Astrocyte (in vitro differentiated cells and primary cell): ENCODE data around the gene NKD1. TPM values are rescaled to one million over a fixed set of nuclear protein-coding genes. Genes with fewer than 3 reads are reported as not detected.
"Not testable (repeated sequence)": the region's sequence is repeated elsewhere in the genome, so short reads cannot be mapped to it uniquely, and the experiment has no call there.

Experiments
- DNase-seq: peaks from one replicate; pipeline ENCODE4 v3.0.0-alpha.2; 2010; ENCODE audit warnings: low read depth
- FAIRE-seq: peaks from 2 replicates; lab custom pipeline; 2011; peaks lifted over from hg19 to GRCh38; lab: Jason Lieb, UNC
- H2AFZ ChIP-seq: 2 replicates; pipeline ENCODE4 v1.6.0; 2012; ENCODE audit warnings: low read depth, low read length, inconsistent platforms
- H3K27ac ChIP-seq: 2 replicates; pipeline ENCODE4 v1.5.1; 2011; ENCODE audit warnings: low read depth, low read length, inconsistent platforms
- H3K27me3 ChIP-seq: 2 replicates; pipeline ENCODE4 v1.6.0; 2011; ENCODE audit warnings: low read length, inconsistent platforms; ENCODE audit not compliant: insufficient read depth
- H3K36me3 ChIP-seq: 2 replicates; pipeline ENCODE4 v1.5.1; 2011; ENCODE audit warnings: low read length, inconsistent platforms; ENCODE audit not compliant: insufficient read depth
- H3K4me1 ChIP-seq: 2 replicates; pipeline ENCODE4 v1.5.1; 2011; ENCODE audit warnings: low read length, inconsistent platforms; ENCODE audit not compliant: insufficient read depth
- H3K4me2 ChIP-seq: 2 replicates; pipeline ENCODE4 v1.6.0; 2012; ENCODE audit warnings: low read length, inconsistent platforms
- H3K4me3 ChIP-seq: 2 replicates; pipeline ENCODE4 v1.5.1; 2011; ENCODE audit warnings: low read depth, mild to moderate bottlenecking, low read length, inconsistent platforms; ENCODE audit not compliant: insufficient read depth
- H3K79me2 ChIP-seq: 2 replicates; pipeline ENCODE4 v1.6.0; 2012; ENCODE audit warnings: mild to moderate bottlenecking, low read length, inconsistent platforms; ENCODE audit not compliant: insufficient read depth
- H3K9ac ChIP-seq: 2 replicates; pipeline ENCODE4 v1.6.0; 2012; ENCODE audit warnings: mild to moderate bottlenecking, low read length, inconsistent platforms
- H3K9me3 ChIP-seq: 2 replicates; pipeline ENCODE4 v1.5.1; 2012; ENCODE audit warnings: low read depth, mild to moderate bottlenecking, low read length, inconsistent platforms; ENCODE audit not compliant: insufficient read depth
- H4K20me1 ChIP-seq: 2 replicates; pipeline ENCODE4 v1.6.0; 2012; ENCODE audit warnings: low read length, inconsistent platforms; ENCODE audit not compliant: insufficient read depth
- H3K27ac Mint-ChIP-seq: one replicate; pipeline ENCODE4 v1.8.0; 2021; ENCODE audit warnings: mild to moderate bottlenecking, mixed read lengths; ENCODE audit not compliant: unreplicated experiment
- H3K27me3 Mint-ChIP-seq: one replicate; pipeline ENCODE4 v1.8.0; 2021; ENCODE audit warnings: low read depth, mixed read lengths; ENCODE audit not compliant: unreplicated experiment
- H3K36me3 Mint-ChIP-seq: one replicate; pipeline ENCODE4 v1.8.0; 2021; ENCODE audit warnings: low read depth, mixed read lengths; ENCODE audit not compliant: unreplicated experiment
- H3K4me1 Mint-ChIP-seq: one replicate; pipeline ENCODE4 v1.8.0; 2021; ENCODE audit warnings: low read depth, mixed read lengths; ENCODE audit not compliant: unreplicated experiment
- H3K4me3 Mint-ChIP-seq: one replicate; pipeline ENCODE4 v1.8.0; 2021; ENCODE audit warnings: mild to moderate bottlenecking, moderate library complexity, mixed read lengths; ENCODE audit not compliant: unreplicated experiment
- H3K9me3 Mint-ChIP-seq: one replicate; pipeline ENCODE4 v1.8.0; 2021; ENCODE audit warnings: mild to moderate bottlenecking, mixed read lengths; ENCODE audit not compliant: unreplicated experiment
- CTCF ChIP-seq: IDR thresholded peaks from 2 replicates; pipeline ENCODE4 v1.5.1; 2011; ENCODE audit warnings: low read depth, mild to moderate bottlenecking, inconsistent platforms, low read length, moderate library complexity; ENCODE audit not compliant: insufficient read depth
- EZH2 ChIP-seq: IDR thresholded peaks from 2 replicates; pipeline ENCODE4 v1.6.1; 2012; ENCODE audit warnings: mild to moderate bottlenecking, low read length, inconsistent platforms; ENCODE audit not compliant: insufficient read depth
- total RNA-seq: library from RNA; stranded (reverse); gene quantifications from 2 replicates; pipeline ENCODE4 v1.2.1, GENCODE V29; 2021

The NKD1 gene
- total RNA-seq, 1 donor from 2014 or later: 9.1 TPM

GRCh38 chr16:50534556-50534955 is 13.6 kb upstream of the NKD1 start:
- no peak overlapping the region for H3K4me3 Mint-ChIP-seq
- H3K9ac ChIP-seq: no peak overlapping the region
- no peaks in the 10 kb centered on the region for H3K79me2 ChIP-seq
- H3K27ac ChIP-seq: no peak overlapping the region
- DNase-seq (no peak), FAIRE-seq (no peak)
- no peak overlapping the region for H3K4me2 ChIP-seq
- H3K36me3 ChIP-seq: no peaks in the 10 kb centered on the region
- no peaks in the 10 kb centered on the region for H3K36me3 Mint-ChIP-seq
- H3K27me3 ChIP-seq: no peaks in the 10 kb centered on the region
- H3K4me1 Mint-ChIP-seq: no peaks in the 10 kb centered on the region
- no peaks in the 10 kb centered on the region for H3K4me1 ChIP-seq
- H3K9me3 Mint-ChIP-seq: peaks cover 23% of the 10 kb centered on the region
- no peak overlapping the region for H2AFZ ChIP-seq
- peaks cover 61% of the 10 kb centered on the region for H3K27me3 Mint-ChIP-seq
- no peak for TF ChIP-seq EZH2
- TF ChIP-seq CTCF: no peak
- no peak overlapping the region for H3K27ac Mint-ChIP-seq
- no peak overlapping the region for H3K4me3 ChIP-seq
- H3K9me3 ChIP-seq: peaks cover 2% of the 10 kb centered on the region
- no peaks in the 10 kb centered on the region for H4K20me1 ChIP-seq

GRCh38 chr16:50534958-50535357 is 13.2 kb upstream of the NKD1 start:
- Histone ChIP-seq H3K36me3 (no peaks in the 10 kb centered on the region), H3K4me1 (no peaks in the 10 kb centered on the region), H3K4me3 (no peak overlapping the region), H3K9ac (no peak overlapping the region), H3K27me3 (no peaks in the 10 kb centered on the region), H3K9me3 (peaks cover 2% of the 10 kb centered on the region), H3K27ac (no peak overlapping the region), H3K79me2 (no peaks in the 10 kb centered on the region), H3K4me2 (no peak overlapping the region), H2AFZ (no peak overlapping the region), H4K20me1 (no peaks in the 10 kb centered on the region)
- H3K9me3 Mint-ChIP-seq: peaks cover 19% of the 10 kb centered on the region
- no peaks in the 10 kb centered on the region for H3K4me1 Mint-ChIP-seq
- no peaks in the 10 kb centered on the region for H3K36me3 Mint-ChIP-seq
- no peak overlapping the region for H3K4me3 Mint-ChIP-seq
- no peak overlapping the region for H3K27ac Mint-ChIP-seq
- H3K27me3 Mint-ChIP-seq: peaks cover 63% of the 10 kb centered on the region
- FAIRE-seq: no peak
- no peak for DNase-seq
- TF ChIP-seq CTCF: no peak
- TF ChIP-seq EZH2: no peak

GRCh38 chr16:50535506-50536257 is 12.5 kb upstream of the NKD1 start:
- DNase-seq (no peak), FAIRE-seq (no peak)
- H3K27ac Mint-ChIP-seq: no peak overlapping the region
- Histone ChIP-seq H3K36me3 (no peaks in the 10 kb centered on the region), H4K20me1 (no peaks in the 10 kb centered on the region), H3K9ac (no peak overlapping the region), H3K4me1 (no peaks in the 10 kb centered on the region), H3K27me3 (peaks cover 3% of the 10 kb centered on the region), H3K27ac (no peak overlapping the region), H2AFZ (no peak overlapping the region), H3K4me3 (no peak overlapping the region), H3K79me2 (no peaks in the 10 kb centered on the region), H3K4me2 (no peak overlapping the region), H3K9me3 (no peaks in the 10 kb centered on the region)
- no peak for TF ChIP-seq CTCF
- no peak for TF ChIP-seq EZH2
- H3K9me3 Mint-ChIP-seq: peaks cover 18% of the 10 kb centered on the region
- H3K4me1 Mint-ChIP-seq: no peaks in the 10 kb centered on the region
- peaks cover 65% of the 10 kb centered on the region for H3K27me3 Mint-ChIP-seq
- no peaks in the 10 kb centered on the region for H3K36me3 Mint-ChIP-seq
- no peak overlapping the region for H3K4me3 Mint-ChIP-seq

GRCh38 chr16:50536258-50536645 is 11.9 kb upstream of the NKD1 start:
- DNase-seq, H3K36me3 ChIP-seq, FAIRE-seq, H3K27me3 ChIP-seq, H3K79me2 ChIP-seq, H3K27ac ChIP-seq, H3K4me1 Mint-ChIP-seq, H4K20me1 ChIP-seq, H3K36me3 Mint-ChIP-seq, H3K27ac Mint-ChIP-seq, H3K9ac ChIP-seq, H3K4me3 Mint-ChIP-seq, H3K4me3 ChIP-seq, H3K4me2 ChIP-seq, H3K4me1 ChIP-seq, H2AFZ ChIP-seq, H3K9me3 ChIP-seq: not testable (repeated sequence)
- Mint-ChIP-seq H3K27me3 (peaks cover 70% of the 10 kb centered on the region), H3K9me3 (peaks cover 16% of the 10 kb centered on the region)
